Ishikawa (cell line): ENCODE measurements around the gene CCDC39.

Source experiments
- CEBPB ChIP-seq: IDR thresholded peaks from 2 replicates; pipeline ENCODE4 v1.6.1; 2012
- CREB1 ChIP-seq: IDR thresholded peaks from 2 replicates; pipeline ENCODE4 v1.6.1; 2012; ENCODE audit warnings: low read depth
- EGR1 ChIP-seq: IDR thresholded peaks from 2 replicates; pipeline ENCODE4 v1.6.1; 2012
- EP300 ChIP-seq: IDR thresholded peaks from 2 replicates; pipeline ENCODE4 v1.6.1; 2012; ENCODE audit warnings: borderline replicate concordance
- FOXM1 ChIP-seq: IDR thresholded peaks from 2 replicates; pipeline ENCODE4 v1.6.1; 2012; ENCODE audit warnings: low read depth, borderline replicate concordance
- MAX ChIP-seq: IDR thresholded peaks from 2 replicates; pipeline ENCODE4 v1.6.1; 2012
- NFIC ChIP-seq: IDR thresholded peaks from 2 replicates; pipeline ENCODE4 v1.6.1; 2012
- RAD21 ChIP-seq: IDR thresholded peaks from 2 replicates; pipeline ENCODE4 v1.6.1; 2012; ENCODE audit warnings: low read depth
- REST ChIP-seq: IDR thresholded peaks from 2 replicates; pipeline ENCODE4 v1.6.1; 2012; ENCODE audit warnings: low read depth, mild to moderate bottlenecking
- TAF1 ChIP-seq: IDR thresholded peaks from 2 replicates; pipeline ENCODE4 v1.6.1; 2012; ENCODE audit warnings: low read depth, mild to moderate bottlenecking
- TCF12 ChIP-seq: IDR thresholded peaks from 2 replicates; pipeline ENCODE4 v1.6.1; 2012; ENCODE audit warnings: low read depth
- TEAD4 ChIP-seq: IDR thresholded peaks from 2 replicates; pipeline ENCODE4 v1.6.1; 2012
- YY1 ChIP-seq: IDR thresholded peaks from 2 replicates; pipeline ENCODE4 v1.6.1; 2012; ENCODE audit warnings: low read depth
- ZBTB7A ChIP-seq: IDR thresholded peaks from 2 replicates; pipeline ENCODE4 v1.6.1; 2012; ENCODE audit warnings: low read depth
- TF ChIP-seq, protein P1 (sequence below): IDR thresholded peaks from 2 replicates; pipeline ENCODE4 v1.6.1; 2012

CCDC39 gene

DNA sequence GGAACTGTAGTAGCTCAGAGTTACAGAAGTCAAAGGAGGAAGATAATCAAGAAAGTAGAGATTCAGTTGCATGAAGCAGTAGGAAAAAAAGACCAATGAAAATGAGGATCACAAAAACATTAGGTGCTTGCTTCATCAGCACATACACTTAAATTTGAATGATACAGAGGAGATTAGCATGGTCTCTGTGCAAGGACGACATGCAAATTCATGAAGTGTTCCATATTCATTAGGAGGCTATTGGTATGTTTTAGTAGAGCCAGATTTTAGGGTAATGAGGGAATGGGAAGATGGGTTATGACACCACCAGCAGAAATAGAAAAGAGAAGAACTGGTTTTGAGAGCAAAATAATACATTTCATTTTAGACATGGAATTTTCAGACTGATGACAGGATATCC is 98.4 kb downstream of the CCDC39 start:
- no peak for TF ChIP-seq RAD21
- TF ChIP-seq TAF1: no peak
- no peak for TF ChIP-seq EGR1
- TF ChIP-seq REST: no peak
- TF ChIP-seq EP300: no peak
- TF ChIP-seq TCF12: no peak
- TF ChIP-seq TEAD4: no peak
- TF ChIP-seq, protein P1, sequence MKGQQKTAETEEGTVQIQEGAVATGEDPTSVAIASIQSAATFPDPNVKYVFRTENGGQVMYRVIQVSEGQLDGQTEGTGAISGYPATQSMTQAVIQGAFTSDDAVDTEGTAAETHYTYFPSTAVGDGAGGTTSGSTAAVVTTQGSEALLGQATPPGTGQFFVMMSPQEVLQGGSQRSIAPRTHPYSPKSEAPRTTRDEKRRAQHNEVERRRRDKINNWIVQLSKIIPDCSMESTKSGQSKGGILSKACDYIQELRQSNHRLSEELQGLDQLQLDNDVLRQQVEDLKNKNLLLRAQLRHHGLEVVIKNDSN: no peak
- TF ChIP-seq CEBPB: no peak
- no peak for TF ChIP-seq CREB1
- no peak for TF ChIP-seq MAX
- no peak for TF ChIP-seq ZBTB7A
- TF ChIP-seq NFIC: no peak
- no peak for TF ChIP-seq FOXM1
- no peak for TF ChIP-seq YY1

GRCh38 chr3:180575571-180575970 is 103.7 kb downstream of the CCDC39 start:
- TF ChIP-seq TEAD4 (no peak), EP300 (no peak)

DNA sequence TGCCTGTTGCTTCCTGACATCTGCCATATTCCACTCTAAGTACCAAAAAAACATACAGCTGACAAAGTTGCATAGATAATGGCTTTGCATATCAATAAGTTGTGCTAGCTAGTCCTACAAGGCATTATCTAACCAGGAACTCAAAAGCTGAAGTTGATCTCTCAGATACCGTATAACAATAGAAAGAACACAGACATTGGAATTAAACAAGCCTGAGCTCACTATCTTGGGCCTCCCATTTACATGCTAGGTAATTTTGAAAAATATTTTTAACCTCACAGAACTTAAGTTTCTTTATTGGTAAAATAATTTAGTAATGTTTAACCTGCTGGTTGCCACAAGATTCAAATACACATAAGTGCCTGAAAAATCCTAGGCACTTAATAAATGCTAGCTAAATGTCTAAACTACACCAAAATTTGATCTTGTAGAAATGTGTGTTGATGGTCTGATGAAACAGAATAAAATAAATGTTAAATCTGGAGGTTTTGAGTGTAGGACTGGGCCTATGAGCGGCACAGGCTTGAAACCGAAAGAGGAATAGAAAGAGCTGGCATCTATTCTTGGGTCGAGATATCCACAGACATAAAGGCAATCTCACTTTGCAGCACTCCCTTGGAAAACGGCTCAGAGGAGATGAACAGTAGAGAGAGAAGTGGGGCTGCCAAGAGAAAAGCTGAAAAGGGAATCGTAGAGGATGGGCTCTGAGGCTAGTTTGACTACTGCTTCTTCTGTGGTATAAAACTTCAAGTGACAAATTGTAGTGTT is 107.3 kb downstream of the CCDC39 start:
- no peak for TF ChIP-seq REST
- TF ChIP-seq TEAD4: no peak
- TF ChIP-seq, protein P1: no peak
- no peak for TF ChIP-seq YY1
- TF ChIP-seq EGR1: no peak
- no peak for TF ChIP-seq CREB1
- no peak for TF ChIP-seq CEBPB
- TF ChIP-seq NFIC: no peak
- TF ChIP-seq EP300: no peak
- TF ChIP-seq FOXM1: no peak
- no peak for TF ChIP-seq TCF12
- TF ChIP-seq ZBTB7A: no peak
- TF ChIP-seq RAD21: no peak
- TF ChIP-seq TAF1: no peak

- TF ChIP-seq EP300: no peak
- no peak for TF ChIP-seq NFIC
- no peak for TF ChIP-seq TCF12
- TF ChIP-seq CEBPB: no peak
Measured at GRCh38 chr3:180570238-180570637, 109.1 kb downstream of the CCDC39 start.

- TF ChIP-seq NFIC: no peak
- TF ChIP-seq YY1: no peak
- no peak for TF ChIP-seq FOXM1
- TF ChIP-seq TCF12: no peak
- TF ChIP-seq ZBTB7A: no peak
- TF ChIP-seq MAX: no peak
- TF ChIP-seq EP300: no peak
- no peak for TF ChIP-seq CEBPB
- TF ChIP-seq, protein P1: no peak
Measured at GRCh38 chr3:180564676-180565075, 114.6 kb downstream of the CCDC39 start.
